Left colon (tissue), 2 donors: Measurements from ENCODE around the gene PTCSC3. TPM values are rescaled to one million over a fixed set of nuclear protein-coding genes. Genes with fewer than 3 reads are reported as not detected.
"Not testable (repeated sequence)": the region's sequence is repeated elsewhere in the genome, so short reads cannot be mapped to it uniquely, and the experiment has no call there.

Source experiments
- ATAC-seq: fragments of 200-7000 bp; cut with Tn5 transposase; one replicate; pipeline ENCODE4 v1.9.1; 2020; ENCODE audit warnings: mild to moderate bottlenecking, moderate library complexity
- DNase-seq, 2 donors: peaks; one replicate each; pipeline ENCODE4 v3.0.0-alpha.2; 2020
- intact Hi-C, 2 donors: fragments of 100-400 bp; cut with DNase I in 1 of 2; cut with micrococcal nuclease in 1 of 2; formaldehyde crosslinking; loops; one replicate each; pipeline versions ENCODE4 v1.11.2 to v1.14.0; 2022; cut with DNase I, micrococcal nuclease
- total RNA-seq, 2 donors: library from RNA; stranded (reverse); fragmentation: NEBNext Ultra II Directional; extraction: Animal tissue kit (Norgen Biotek cat#: 25700); gene quantifications; one replicate each; pipeline ENCODE4 v1.2.1, GENCODE V29; 2021
- donor health status: DM: no; HTN: no; CAD: no.
- donor health status: DM: yes; HTN: yes; CAD: no.

The PTCSC3 gene
- total RNA-seq, 2 donors from 2014 or later: not detected

GRCh38 chr14:36181417-36181816 lies 4.9 kb upstream of the PTCSC3 start:
- DNase-seq (no peak), ATAC-seq (no peak)
- intact Hi-C loops: no loop called here

DNA sequence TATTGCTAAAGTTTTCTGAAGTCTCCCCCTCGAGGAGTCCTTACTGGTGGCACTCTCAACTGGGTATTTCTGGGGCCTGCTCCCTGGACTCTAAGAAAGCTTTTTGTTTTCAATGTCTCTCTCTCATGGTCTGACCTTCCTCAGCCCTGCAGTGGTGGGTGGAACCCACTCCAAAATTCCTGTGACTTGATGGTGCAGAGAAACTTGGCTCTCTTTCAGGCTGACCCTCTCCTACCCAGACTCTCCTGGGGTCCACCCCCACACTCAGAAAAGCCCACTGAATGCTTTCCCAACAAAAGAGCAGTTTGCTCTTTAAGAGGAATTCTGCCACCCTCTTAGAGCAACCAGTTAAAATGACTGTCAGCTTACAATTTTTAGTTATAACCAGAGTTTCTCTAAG lies 967 bp upstream of the PTCSC3 start:
- no peak for ATAC-seq
- intact Hi-C loops: no loop called here
- no peak for DNase-seq

DNA sequence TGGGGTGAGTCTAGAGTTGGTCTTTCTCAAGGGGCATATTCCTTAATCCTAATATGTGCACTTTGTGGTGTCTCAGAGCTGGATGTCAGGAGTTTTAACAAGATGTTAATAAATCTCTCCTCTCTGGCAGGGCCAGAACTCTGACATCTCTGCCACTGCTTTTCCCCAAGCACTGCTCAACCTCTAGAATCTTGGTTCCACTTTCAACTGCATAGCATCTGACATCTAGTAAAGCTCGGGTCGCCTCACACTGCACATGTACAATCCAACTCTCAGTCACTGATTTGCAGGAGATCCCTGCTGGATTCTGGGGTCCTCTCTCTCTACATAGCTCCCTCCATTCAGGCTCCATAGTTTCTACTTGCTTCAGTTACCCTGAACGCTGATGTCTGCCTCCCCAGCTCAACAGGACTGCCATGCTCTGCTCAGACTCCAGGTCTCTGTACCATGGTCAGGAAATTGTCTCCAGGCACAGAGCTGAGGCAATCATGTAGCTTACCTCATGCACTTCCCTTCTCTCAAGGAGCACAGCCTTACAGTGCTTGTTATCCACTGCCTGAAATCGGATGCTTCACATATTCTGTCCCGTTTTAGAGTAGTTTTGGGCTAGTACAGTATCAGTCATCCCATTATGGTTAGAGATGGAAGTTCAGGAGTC lies 1.6 kb downstream of the PTCSC3 start:
- ATAC-seq (no peak), DNase-seq (no peak)
- intact Hi-C loops: no loop called here

DNA sequence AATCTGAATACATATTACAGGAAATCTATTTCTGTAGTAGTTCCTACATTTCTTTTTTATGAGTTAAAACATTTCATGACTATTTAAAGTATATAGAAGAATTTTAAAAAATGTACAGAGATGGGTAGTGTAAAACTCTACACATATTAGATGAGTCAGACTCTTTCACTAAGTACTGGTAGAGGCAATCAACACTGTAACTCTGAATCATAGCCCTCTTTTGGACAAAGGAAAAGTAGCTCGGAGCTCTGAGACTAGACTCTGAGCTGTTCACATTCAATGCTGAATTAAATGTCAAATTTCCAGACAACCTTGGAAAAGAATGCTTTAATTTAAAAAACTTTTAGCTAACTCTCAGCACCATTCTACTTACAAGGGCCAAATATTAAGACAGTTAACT lies 3.4 kb downstream of the PTCSC3 start:
- DNase-seq: no peak
- no peak for ATAC-seq
- intact Hi-C loops: no loop called here

DNA sequence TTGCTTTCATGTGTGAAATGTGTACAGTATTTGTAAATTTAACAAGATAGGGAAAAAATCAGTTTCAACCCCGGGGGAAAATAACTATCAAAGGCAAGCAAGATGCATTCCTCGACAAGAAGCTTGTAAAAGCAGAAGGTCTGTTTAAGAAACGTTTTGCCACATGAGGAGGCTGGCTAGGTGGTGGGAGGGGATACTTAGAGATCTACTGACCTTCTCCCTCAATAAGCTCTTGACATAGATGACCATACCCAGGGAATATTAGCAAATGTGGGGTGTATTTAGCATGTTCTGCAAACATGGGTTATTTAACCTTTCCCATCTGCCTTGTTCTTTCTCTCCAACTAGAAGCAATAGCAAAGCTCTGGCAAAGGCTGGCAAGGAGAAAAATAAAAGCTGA lies 4.9 kb downstream of the PTCSC3 start:
- intact Hi-C loops: no loop called here
- no peak for ATAC-seq
- DNase-seq: no peak

DNA sequence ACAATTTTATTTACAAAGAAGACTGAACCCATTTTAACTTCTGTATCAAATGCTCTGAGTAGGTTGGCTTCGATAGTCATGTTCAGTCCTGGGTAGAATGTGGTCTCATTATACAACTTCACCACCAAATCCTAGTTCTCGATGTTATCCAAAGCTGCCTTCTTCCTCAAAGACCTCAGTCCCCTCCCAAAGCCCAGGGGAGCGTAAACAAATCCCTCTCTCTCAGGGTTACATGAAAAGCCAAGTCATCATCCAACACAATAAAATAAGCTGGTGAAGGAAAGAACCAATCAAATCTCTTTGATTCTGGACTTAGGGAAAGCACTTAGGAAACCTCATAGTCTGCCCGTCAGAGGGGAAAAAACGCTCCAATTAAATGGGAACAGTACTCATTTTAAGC lies 9.1 kb downstream of the PTCSC3 start:
- intact Hi-C loops: no loop called here
- DNase-seq (no peak), ATAC-seq (no peak)

DNA sequence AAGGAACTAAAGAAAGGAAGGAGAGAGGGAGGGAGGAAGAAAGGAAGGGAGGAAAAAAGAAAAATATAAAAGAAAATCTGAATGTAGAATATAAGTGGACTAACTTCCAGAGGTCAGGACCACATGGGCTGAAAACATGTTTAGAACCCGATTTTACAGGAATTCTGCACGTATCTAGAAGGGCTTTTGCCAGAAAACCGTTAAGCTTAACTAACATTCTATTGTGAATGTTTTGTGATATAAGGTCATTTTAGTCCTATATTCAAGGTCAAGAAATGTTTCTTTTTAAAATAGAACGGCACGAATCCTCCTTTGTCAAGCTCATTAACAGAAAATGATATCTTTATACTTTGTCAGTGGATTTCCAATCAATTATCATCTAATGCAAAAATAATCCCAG lies 13.1 kb downstream of the PTCSC3 start:
- no peak for DNase-seq
- intact Hi-C loops: no loop called here
- ATAC-seq: no peak

GRCh38 chr14:36162267-36162666 lies 14.3 kb downstream of the PTCSC3 start:
- peak in 1 of 2 donors; percentile 14 for DNase-seq
- ATAC-seq: peak; percentile 68
- intact Hi-C loops: no loop called here

GRCh38 chr14:36161776-36162175 lies 14.7 kb downstream of the PTCSC3 start:
- intact Hi-C loops: no loop called here
- peak; percentile 62 for ATAC-seq
- DNase-seq: peak; percentile 11 to 30

DNA sequence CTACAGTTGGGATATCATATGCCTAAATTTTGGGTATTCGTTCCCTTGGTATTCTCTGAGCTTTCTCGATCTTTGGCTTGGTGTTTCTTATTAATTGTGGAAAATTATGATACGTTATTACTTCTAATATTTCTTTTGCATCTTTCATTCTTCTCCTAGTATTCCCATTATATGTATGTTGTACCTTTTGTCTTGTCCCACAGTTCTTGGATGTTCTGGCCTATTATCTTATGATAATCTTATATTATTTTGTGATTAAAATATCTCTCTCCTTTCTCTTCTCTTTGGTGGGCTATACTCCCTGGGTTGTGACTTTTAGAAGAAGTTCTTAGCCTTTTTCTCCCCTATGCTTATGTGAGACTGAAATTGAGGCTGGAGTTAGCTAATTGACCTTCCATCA lies 25.2 kb downstream of the PTCSC3 start:
- DNase-seq (no peak), ATAC-seq (no peak)
- intact Hi-C loops: no loop called here

DNA sequence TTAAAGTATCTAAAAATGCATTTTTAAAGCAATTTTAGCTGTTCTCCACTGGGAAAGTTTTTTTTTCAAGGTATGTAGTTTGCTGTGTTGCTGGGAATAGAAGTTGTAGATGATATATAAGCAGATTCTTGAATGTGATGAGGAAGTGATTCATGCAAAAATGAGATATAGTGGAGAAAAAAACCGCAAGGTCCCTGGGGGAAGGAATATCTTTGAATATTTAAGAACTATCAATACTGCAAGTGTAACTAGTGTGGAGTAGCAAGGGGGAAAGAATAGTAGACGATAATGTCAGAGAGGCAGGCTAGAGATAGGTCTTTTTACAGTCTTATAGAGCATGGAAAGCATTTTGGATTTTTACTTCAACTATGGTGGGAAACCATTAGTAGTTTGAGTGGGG lies 42.5 kb downstream of the PTCSC3 start:
- DNase-seq (no peak), ATAC-seq (no peak)
- intact Hi-C loops: no loop called here

- DNase-seq: no peak
- intact Hi-C loops: no loop called here
- no peak for ATAC-seq
Measured at GRCh38 chr14:36132826-36133225, 43.7 kb downstream of the PTCSC3 start.

DNA sequence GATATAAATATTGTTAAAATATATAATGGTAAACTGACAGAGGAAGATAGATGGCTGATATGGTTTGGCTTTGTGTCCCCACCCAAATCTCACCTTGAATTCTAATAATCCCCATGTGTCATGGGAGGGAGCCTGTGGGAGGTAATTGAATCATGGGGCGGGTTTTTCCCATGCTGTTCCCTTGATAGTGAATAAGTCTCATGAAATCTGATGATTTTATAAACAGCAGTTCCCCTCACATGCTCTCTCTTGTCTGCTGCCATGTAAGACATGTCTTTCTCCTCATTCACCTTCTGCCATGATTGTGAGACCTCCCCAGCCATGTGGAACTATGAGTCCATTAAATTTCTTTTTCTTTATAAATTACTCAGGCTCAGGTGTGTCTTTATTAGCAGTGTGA lies 46.3 kb downstream of the PTCSC3 start:
- ATAC-seq (no peak), DNase-seq (no peak)
- intact Hi-C loops: no loop called here

DNA sequence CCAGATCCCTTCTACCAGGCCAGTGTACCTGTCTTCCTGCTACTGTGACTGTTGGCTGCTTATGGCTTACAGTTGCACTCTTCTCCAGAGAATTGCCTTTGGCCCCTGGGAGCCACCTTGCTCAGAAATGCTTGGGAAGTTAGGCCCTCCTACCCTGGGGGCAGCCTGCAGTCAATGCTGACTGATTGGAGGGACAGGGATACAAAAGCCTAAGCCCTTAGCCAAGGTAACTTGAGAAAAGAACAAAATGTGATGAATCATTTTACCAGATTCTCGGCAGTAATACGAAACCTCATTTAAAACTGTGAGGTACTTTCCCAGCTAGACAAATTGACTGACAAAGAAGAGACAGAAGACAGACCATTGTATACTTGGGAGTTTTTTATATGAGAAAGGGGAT lies 47.3 kb downstream of the PTCSC3 start:
- ATAC-seq (no peak), DNase-seq (no peak)
- intact Hi-C loops: no loop called here

DNA sequence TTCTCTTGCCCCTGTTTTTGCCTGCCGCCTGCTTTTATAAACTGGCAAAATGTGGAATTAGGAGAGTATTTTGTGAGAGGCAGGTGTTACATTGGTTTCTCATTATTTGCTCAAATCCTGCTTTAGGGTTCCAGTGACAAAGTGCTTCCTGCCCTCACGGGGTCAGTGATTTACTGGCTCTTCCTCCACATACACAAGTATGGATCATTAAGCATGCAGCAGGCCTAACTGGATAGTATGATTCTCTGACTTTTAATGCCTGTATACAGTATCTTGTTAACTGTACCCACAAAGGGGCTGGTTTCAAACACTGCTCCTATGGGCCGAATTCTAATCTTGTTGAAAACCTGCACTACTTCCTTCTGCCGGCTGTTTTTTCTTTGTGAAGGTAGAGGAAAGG lies 63.2 kb downstream of the PTCSC3 start:
- ATAC-seq (no peak), DNase-seq (no peak)
- intact Hi-C loops: no loop called here

DNA sequence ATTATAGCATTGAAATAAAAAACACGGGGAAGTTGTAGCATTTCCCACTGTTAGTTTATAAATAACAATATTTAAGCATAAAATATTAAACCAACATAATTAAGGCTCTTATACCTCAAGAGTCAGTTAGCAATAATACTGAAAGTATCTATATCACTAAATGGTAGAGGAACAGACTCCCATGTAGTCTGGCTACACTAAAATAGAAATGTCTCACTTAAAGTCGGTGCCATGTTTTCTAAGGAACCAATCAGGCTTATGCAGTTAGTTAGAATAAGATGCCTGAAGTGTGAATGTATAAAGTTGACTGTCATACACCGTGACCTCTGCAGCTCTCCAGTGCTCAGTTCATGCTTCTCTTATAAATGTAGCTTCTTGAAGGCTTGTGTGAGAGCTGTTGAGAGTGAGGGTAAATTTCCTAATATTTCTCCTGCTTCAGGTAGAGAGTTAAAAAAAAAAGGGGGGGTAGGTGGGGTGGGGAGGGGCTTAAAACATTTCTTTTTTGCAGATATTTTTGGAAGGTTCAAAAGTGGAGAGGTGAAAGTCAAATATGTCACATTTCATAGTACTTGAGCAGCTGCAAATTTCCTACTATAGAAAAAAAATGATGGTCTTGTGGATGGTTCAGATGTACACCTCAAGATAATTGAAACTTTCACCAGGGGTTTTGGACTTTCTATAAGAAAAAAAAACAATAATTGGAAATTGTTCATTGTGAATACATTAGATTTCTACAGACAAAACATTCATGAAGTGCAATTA lies 64.5 kb downstream of the PTCSC3 start:
- no peak for ATAC-seq
- intact Hi-C loops: no loop called here
- no peak for DNase-seq

- DNase-seq: no peak
- intact Hi-C loops: no loop called here
- ATAC-seq: no peak
Measured at GRCh38 chr14:36105401-36105800, 71.1 kb downstream of the PTCSC3 start.

- ATAC-seq, DNase-seq, intact Hi-C loops: not testable (repeated sequence)
Measured at GRCh38 chr14:36104258-36104657, 72.3 kb downstream of the PTCSC3 start.

DNA sequence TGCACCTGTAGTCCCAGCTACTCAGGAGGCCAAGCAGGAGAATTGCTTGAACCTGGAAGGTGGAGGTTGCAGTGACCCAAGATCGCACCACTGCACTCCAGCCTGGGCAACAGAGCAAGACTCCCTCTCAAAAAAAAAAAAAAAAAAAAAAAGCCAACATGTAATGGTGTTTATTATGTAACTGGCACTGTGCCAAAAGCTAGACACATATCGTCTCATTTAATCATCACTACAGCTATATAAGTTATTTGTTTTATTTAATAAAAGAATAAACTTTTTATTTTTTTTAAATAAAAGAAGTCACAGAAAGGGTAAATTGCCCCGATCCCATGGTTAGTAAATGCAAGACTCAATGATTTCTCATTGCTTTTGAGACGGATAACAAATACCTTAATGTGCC lies 76.9 kb downstream of the PTCSC3 start:
- DNase-seq (no peak), ATAC-seq (no peak)
- intact Hi-C loops: no loop called here

GRCh38 chr14:36097356-36097755 lies 79.2 kb downstream of the PTCSC3 start:
- ATAC-seq (no peak), DNase-seq (no peak)
- intact Hi-C loops: no loop called here

- DNase-seq (no peak), ATAC-seq (no peak)
- intact Hi-C loops: no loop called here
Measured at GRCh38 chr14:36096090-36096489, 80.4 kb downstream of the PTCSC3 start.
